ENCODE results near the gene KANSL3.
A peak's percentile ranks its signal among the peaks of the same experiment; 100 is the strongest.
"Not testable (repeated sequence)": the region's sequence is repeated elsewhere in the genome, so short reads cannot be mapped to it uniquely, and the experiment has no call there.

The KANSL3 gene

GRCh38 chr2:96654791-96655190 lies 16.7 kb upstream of the KANSL3 start:
- not testable (repeated sequence) for DNase-seq (ENCODE audit: low spot score)

DNA sequence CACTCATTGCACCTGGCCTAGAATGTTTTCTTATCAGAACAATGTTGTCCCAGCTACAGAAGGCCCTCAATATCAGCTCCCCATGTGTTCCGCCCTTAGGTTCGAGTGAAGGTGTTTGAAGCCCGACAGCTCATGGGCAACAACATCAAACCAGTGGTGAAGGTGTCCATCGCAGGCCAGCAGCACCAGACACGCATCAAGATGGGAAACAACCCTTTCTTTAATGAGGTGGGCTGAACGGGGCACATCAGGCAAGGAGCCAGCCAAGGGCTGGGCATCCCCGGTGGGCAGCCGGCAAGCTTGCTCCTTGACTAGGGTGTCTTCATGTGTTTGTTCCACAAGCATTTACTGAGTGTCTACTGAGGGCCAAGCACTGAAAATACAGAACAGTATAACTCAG lies 13.7 kb upstream of the KANSL3 start:
- DNase-seq (ENCODE audit: low spot score): no peak

GRCh38 chr2:96649342-96649741 lies 11.2 kb upstream of the KANSL3 start:
- DNase-seq (ENCODE audit: low spot score): no peak

GRCh38 chr2:96648306-96648930 lies 10.3 kb upstream of the KANSL3 start:
- no peak for DNase-seq (ENCODE audit: low spot score)

DNA sequence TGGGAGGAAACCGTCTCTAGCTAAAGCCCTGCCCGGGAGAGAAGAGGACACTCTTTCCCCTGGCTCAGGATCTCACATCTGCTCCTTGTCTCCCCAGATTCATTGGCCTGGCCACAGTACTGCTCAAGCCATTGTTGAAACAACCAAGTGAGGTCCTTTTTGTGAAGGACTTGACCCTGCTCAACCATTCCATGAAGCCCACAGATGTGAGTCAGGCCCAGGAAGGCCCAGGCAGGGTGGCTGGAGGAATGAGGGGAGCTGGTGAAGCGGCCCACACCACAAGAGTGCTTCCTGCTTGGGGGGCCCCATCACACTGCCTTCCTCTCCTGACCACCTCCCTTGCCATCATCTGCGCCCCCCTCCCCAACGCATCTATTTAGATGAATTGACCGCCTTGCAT lies 9.6 kb upstream of the KANSL3 start:
- no peak for DNase-seq (ENCODE audit: low spot score)

DNA sequence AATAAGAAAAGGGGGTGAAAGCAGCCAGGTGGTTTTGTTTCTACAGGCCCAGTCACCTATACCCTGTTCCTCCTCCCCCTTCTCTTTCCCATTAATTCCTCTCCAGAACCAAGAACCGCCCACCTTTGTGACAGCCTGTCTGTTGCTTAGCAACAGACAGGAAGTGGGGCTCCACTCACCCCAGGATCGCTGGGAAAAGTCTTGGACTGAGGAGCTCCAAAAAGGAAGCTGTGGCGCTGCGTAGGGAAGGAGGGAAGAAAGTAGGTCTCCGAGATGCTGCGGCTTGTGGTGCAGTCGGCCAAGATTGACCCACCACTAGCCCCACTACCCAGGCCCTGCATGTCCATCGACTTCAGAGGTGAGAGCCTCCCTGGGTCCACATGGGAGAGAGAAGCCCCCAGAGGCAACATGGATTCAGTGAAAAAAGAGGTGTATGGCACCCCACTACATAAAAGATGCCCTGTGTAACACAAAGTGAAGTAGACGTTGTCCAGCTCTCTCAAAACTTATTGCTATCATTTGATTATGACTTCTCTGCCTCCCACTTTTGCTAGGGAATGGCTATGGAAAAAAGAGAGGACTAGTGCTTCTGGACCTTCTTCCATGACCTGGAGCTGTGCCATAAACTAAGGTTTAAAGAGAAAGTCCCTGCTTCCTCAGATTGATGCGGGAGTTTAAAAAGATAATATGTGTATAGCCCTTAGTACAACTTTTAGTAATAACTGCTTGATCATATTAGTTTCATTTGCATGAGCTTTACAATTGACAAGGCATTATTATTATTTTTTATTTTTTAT lies 4.7 kb upstream of the KANSL3 start, which contains the start of gene FER1L5:
Gene FER1L5, plus strand, starts transcription at position 201 of the 797 bp plus-strand sequence. Its CDS starts 73 bp downstream, at position 274.
- peak; percentile 63 for DNase-seq (ENCODE audit: low spot score)

GRCh38 chr2:96637385-96638143 lies 548 bp downstream of the KANSL3 start:
- no peak for DNase-seq (ENCODE audit: low spot score)

DNA sequence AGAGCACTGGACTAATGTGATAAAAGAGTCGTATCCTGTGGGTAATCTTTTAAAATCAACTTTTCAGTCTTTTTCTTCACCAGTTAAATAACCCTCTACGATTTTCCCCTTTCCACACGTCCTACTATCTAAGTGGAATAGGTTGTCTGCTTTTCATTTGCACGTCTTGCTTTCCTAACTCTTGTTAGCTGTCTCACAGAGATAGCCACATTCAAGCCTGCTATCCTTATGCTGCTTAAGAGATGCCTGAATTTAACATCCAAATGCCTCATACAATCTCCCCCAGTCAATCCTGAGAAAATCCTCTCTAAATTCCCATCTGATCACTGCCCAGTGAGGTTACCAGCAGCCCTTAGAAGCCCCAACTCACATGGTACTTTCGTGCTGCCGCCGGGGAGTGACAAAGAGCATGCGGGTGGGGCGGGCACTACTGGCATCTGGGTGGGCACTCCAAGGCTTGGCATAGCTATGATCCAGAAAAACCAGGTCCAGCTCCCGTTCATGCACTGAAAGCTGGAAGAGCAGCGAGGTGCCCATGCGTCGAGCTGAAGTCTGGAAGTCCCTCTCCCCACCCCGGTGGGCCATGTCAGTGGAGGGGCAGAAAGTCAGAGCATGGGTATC lies 1.5 kb downstream of the KANSL3 start:
- DNase-seq (ENCODE audit: low spot score): no peak

- no peak for DNase-seq (ENCODE audit: low spot score)
Observed at GRCh38 chr2:96633641-96634040, 4.5 kb downstream of the KANSL3 start.

DNA sequence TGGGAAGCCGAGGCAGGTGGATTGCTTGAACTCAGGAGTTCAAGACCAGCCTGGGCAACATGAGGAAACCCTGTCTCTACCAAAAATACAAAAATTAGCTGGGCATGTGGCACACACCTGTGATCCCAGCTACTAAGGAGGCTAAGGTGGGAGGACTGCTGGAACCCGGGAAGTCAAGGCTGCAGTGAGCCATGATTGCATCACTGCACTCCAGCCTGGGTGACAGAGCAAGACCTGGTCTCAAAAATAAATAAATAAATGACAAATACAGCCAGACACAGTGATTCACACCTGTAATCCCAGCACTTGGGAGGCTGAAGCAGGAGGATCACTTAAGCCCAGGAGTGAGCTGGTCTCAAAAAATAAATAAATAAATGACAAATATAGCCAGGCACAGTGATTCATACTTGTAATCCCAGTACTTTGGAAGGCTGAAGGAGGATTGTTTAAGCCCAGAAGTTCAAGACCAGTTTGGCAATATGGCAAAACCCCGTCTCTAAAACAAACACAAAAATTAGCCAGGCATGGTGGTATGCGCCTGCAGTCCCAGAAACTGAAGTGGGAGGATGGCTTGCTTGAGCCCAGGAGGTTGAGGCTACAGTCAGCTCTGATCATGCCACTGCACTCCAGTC lies 6.2 kb downstream of the KANSL3 start:
- DNase-seq (ENCODE audit: low spot score): no peak

GRCh38 chr2:96626553-96626942 lies 11.6 kb downstream of the KANSL3 start:
- no peak for DNase-seq (ENCODE audit: low spot score)

DNA sequence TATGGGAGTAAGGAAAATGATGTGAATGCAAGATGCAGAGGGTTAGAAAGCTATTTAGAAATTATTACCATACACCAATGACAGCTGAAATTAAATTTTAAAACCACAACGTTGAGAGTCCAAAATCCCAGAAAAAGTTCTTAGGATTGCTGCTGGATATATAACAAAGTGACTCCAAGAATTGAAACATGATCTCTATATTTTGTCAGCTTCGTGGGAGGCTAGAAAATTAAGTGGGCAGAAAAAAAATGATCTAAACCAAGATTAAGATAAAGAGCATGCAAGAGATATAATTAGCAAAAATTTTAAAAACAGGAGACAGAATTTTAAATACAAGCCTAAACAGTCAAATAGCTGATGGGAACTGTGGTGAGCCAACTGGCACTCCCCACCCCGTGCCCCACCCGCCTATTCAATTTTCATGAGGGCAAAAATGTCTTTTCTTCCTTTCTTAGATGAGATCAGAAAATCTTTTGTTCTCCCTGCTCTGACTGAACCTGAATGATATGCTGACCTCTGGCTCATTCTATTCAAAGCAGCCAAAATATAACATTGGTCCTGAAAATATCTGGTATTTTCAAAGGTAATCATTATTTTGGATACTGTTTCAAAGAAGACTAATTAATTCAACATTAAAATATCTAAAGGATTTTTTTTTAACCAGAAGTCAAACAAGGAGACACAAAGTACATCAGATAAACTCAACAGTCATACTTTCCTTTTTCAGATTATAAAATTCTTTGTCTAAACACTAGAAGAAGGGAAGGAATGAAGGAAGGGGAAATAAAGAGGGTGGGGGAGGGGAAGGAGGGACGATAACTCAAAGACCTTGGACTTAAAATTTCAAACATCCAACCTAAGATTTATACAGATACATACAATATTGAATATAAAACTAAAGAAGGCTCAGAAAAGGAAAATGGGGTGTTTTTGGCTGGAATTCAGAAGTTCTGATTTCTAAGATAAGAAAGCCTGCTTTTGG lies 12.2 kb downstream of the KANSL3 start:
- no peak for DNase-seq (ENCODE audit: low spot score)

- DNase-seq (ENCODE audit: low spot score): no peak
Observed at GRCh38 chr2:96623116-96623515, 15.0 kb downstream of the KANSL3 start.

GRCh38 chr2:96622544-96622943 lies 15.6 kb downstream of the KANSL3 start:
- peak; percentile 49 for DNase-seq (ENCODE audit: low spot score)

- DNase-seq (ENCODE audit: low spot score): no peak
Observed at GRCh38 chr2:96618596-96619283, 19.4 kb downstream of the KANSL3 start.

- DNase-seq (ENCODE audit: low spot score): no peak
Observed at GRCh38 chr2:96617012-96617411, 21.1 kb downstream of the KANSL3 start.

DNA sequence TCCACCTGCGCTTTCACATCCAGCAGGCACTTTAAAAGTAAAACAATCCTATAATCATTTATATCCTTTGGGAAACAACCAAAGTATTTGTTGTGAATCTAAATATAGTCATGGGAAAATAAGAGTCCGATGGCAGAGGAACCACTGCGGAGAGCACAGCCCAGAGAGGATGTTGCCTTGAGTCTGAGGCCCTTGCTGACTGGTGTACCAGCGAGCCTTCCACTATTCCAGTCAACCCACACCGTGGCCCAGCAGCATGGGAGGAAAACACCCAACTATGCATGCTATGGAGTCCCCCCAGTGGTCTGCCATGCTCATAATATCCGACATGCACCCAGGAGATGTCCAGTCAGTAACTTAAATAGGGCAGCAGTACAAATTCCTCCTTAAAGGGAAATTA lies 21.6 kb downstream of the KANSL3 start:
- DNase-seq (ENCODE audit: low spot score): no peak

DNA sequence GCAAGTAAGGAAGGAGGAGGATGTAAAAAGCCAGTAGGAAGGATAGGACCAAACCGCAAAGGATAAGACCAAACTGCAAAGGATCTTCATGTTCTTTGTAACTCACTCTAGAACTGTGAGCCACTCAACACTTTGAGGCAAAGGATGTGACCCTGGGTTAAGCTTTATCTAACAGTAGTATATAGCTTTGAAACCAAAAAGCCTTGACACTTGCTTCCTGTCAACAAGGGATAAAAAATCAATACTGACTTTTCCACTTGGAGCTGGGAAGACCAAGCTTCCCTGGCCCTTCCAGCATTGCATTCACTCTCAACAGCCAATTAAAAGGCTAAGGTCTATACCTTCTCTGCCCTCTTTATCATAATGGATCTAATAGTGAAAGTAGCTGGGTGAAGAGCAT lies 22.0 kb downstream of the KANSL3 start:
- DNase-seq (ENCODE audit: low spot score): no peak

DNA sequence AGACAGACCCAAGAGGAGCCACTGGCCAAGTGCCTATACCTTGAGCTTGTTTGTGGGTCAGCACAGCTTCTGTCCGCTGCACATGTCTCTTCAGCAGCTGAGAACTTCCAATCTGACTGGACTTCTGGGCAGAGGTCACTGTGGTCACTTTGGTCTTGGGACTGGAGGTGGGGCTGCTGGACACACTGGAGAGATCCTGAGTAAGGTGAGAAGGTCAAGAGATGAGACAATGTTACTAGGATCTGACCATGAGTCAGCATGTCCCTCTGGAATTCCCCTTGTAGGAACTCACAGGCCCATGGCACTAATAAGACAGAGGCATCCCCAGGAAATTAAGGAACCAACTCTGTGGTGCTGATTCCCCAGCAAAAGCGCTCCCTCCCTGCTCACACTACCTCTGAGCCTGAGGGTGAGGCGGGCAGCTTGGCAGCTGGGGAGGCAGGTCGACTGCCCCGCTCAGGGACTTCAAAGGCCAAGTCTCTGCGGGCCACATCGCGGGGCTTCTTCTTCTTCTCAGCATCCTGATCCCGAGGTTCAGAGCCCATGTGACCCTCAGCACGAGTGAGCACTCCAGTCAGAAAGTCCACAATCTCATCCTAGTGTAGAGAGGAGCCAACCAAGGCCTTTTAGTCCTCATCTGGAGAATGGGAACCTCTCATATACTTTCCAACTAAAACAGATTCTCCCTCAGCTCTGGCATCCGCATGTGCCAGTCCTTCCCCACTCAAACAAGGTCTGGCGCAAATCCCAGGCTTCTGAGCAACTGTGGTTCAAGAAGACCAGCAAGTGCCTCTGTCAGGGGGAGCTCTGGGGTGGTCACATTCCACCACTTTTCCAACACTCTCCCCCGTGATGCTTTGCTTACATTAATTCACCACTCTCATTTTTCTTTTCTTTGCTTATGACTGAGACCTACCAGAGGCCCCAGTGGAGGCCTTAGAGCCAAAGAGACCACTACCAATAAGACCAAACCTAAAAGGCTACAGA lies 29.4 kb downstream of the KANSL3 start:
- DNase-seq (ENCODE audit: low spot score): no peak
